ENCODE results near the gene SPA17.

SPA17 gene

GRCh38 chr11:124644426-124645280, 29.1 kb upstream of the SPA17 start:
- peak overlapping the region; percentile 60 for H3K4me3 ChIP-seq
- H3K27ac ChIP-seq = peak overlapping the region; percentile 24 to 66
- DNase-seq (ENCODE audit: low spot score) = peak; percentile 76
- peak; percentile 81 for TF ChIP-seq CTCF (IDR thresholded peaks at IDR 0.05)

- no peak overlapping the region for H3K4me3 ChIP-seq
- no peak for TF ChIP-seq CTCF (IDR thresholded peaks at IDR 0.05)
- no peak overlapping the region for H3K27ac ChIP-seq
- DNase-seq (ENCODE audit: low spot score) = no peak
Observed at GRCh38 chr11:124646148-124646547, 27.6 kb upstream of the SPA17 start.

GRCh38 chr11:124648610-124649009, 25.1 kb upstream of the SPA17 start:
- Histone ChIP-seq H3K4me3 (no peak overlapping the region), H3K27ac (no peak overlapping the region)
- TF ChIP-seq CTCF (IDR thresholded peaks at IDR 0.05) = no peak
- no peak for DNase-seq (ENCODE audit: low spot score)

- H3K4me3 ChIP-seq = no peak overlapping the region
- H3K27ac ChIP-seq = no peak overlapping the region
- no peak for TF ChIP-seq CTCF (IDR thresholded peaks at IDR 0.05)
- no peak for DNase-seq (ENCODE audit: low spot score)
Observed at GRCh38 chr11:124656774-124657630, 16.7 kb upstream of the SPA17 start.

- DNase-seq (ENCODE audit: low spot score) = no peak
- no peak for TF ChIP-seq CTCF (IDR thresholded peaks at IDR 0.05)
- Histone ChIP-seq H3K27ac (no peak overlapping the region), H3K4me3 (no peak overlapping the region)
Observed at GRCh38 chr11:124657904-124658303, 15.8 kb upstream of the SPA17 start.

GRCh38 chr11:124658501-124658900, 15.2 kb upstream of the SPA17 start:
- no peak for DNase-seq (ENCODE audit: low spot score)
- H3K27ac ChIP-seq = no peak overlapping the region
- H3K4me3 ChIP-seq = no peak overlapping the region
- TF ChIP-seq CTCF (IDR thresholded peaks at IDR 0.05) = no peak

Data from coronary artery (tissue), 2 donors.